Left renal cortex interstitium (tissue), 4 donors: ENCODE measurements around the gene ALOXE3. TPM values are rescaled to one million over a fixed set of nuclear protein-coding genes. Genes with fewer than 3 reads are reported as not detected.
"Not testable (repeated sequence)": the region's sequence is repeated elsewhere in the genome, so short reads cannot be mapped to it uniquely, and the experiment has no call there.

Source experiments
- DNase-seq, 4 donors: peaks; one replicate each; pipeline ENCODE4 v3.0.0-alpha.2; 2013; ENCODE audit warnings: low read depth in 4 of 4, low spot score in 2 of 4, missing footprints in 1 of 4
- polyA plus RNA-seq, 4 donors: library from polyadenylated mRNA; unstranded; fragments of 120-200 nt; gene quantifications; one replicate each; pipeline ENCODE4 v1.2.1, GENCODE V29; 2013; ENCODE audit not compliant: insufficient read length in 4 of 4

Gene ALOXE3
- polyA plus RNA-seq, 4 donors: 0.05 TPM; not detected in 3

DNA sequence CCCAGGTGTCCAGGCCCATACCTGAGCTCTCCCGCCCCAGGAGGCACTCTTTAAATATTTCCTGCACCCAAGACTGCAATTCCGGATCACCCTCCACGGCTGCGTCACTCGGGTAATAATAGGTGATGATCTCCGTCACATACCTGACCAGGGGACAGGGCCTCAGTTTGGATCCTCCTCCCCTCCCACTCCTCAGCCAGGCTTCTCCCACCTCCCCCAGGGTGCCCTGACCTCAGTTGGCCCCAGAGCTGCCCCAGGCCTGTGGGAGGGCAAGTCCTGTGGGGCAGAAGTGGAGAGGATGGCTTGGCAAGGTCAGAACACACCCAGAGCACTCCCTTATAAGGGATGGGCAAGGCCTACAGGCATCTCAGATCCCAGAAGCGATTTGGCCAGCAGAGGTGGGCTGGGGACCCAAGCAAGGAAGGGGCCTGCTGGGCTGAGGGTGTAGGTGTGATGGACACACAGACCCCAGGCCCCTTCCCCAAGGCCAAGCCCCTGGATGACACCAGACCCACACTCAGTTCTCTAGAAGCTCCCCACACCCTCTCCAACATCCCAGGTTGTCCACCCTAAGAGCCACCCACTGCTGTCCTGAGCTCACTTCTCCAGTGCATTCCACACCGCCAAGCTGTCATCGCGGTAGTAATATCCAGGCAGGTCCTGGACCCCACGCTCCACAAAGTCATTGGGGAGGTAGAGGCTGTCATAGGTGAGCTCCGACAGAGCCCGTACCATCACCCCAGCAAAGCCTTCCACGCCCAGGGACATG is 42.6 kb downstream of the ALOXE3 start:
- DNase-seq: no peak

DNA sequence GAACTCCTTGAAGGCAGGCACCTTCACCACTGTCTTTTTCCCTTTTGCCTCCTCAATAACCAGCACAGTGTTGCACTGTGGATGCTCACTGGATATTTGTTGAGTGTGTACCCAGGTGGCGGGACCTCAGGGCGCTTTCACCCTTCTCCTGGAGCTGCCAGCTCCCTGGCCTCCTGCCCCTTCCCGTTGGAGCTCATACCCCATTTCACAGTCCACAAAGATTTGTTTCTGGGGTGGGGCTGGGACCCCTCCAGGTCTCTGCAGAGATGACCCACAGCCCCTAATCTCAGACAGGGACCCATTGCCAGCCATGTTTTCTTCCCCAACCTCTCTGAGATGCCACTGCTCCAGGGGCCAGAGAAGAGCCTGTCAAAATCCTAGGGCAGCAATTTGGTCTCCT is 43.2 kb downstream of the ALOXE3 start:
- no peak for DNase-seq

DNA sequence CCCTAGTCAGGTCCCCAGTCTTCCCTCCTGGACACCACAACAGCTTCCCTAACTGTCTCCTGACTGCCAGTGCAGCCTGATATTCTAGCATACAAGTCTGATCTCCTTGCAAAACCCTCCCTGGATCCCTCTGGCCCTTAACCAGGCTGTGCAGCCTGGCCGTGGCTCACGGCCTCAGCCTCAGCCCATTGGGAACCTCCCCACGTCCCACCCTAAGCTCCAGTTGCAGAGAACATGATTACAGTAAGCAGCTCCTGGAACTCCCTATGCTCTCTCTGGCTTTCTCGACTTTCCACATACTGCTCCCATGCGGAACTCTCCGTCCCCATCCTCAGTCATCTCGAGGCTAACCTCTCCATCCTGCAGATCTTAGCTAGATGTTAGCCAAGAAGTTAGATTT is 43.8 kb downstream of the ALOXE3 start:
- DNase-seq: no peak

DNA sequence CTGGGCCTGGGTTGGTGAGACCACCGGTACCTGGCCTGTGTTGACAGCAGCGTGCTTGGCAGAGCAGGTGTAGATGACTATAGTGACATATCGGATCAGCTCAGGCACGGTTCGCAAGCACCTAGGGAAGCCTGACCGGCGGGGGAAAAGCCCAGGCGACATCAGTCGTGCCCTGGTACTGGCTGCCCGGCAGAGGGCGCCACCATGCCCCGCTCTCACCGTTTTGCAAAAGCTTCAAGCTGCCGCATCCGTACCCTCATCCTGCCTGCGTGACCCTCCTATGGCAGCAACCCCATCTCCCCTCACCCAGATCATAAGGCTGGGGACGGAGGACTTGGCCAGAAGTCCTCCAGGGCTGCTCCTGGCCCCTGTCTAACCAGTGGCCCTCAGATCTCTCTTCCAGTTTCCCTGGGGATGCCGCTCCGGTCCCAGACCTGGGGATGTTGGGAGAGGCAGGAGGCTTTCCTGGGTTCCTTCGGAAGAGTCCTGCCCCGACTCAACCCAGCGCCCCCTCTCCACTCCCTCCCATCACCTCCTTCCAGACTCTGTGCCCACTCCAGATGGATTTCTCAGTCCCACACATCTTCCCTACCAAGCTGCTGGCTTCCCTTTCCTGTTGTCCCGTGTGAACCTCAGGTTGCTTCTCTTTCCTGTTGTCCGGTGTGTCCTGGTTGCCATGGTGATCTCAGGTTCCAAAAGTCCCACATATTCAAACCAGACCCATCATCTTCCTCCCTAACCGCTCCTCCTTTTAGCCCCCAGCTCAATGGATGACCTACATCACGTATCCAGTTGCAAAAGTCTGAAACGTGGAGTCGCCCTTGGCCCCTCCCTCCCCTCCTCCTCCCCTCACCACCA is 44.5 kb downstream of the ALOXE3 start:
- DNase-seq: no peak

DNA sequence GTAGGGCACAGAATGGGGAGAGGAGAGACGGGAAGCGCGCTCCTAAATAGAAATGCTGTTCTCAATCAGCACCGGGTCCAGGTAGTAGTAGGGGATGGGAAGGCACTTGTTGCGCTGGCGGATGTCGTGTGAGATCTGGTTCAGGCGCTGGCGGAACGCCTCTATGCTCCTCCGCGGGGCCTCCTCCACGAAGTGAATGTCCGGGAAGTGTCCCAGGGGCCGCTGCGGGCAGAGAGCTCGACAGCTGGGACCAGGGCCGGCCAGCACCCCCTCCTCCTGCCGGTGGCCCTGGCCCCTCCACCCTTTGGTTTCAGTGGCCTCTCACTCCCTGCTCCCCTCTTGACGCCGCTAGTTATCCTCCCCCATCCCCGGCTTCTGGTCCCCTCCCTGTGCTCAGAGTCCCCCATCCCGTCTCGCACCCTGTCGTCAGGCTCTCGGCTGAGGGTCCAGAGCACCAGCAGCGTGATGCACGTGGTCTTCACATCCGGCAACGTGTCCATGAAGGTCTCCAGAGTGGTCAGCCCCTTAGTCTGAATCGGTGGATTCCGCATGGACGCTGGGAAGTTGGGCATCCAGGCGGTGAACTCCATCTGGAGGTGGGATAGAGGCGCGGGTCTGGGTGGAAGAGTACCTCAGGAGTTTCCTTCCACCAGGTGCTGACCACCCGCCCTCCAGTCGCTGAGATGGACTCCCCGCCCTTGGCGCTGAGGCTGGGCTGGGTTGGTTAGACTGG is 45.4 kb downstream of the ALOXE3 start:
- no peak for DNase-seq

DNA sequence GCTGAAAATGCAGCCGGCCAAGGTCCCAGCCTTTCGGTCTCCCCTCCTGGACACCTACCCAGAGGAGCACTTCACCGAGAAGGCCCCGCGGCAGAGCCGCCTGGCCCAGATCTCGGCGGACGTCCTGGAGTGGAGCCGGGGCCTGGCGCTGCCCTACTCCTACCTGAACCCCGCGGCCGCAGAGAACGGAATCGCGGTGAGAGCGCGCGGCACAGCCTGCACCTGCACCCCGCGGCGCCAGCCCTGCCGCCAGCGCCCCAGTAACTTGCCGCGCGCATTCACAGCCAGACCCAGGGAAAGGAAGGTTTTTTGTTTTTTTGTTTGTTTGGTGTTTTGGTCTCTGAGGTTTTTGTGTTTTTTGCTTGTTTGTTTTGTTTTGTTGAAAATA is 46.0 kb downstream of the ALOXE3 start:
- no peak for DNase-seq

DNA sequence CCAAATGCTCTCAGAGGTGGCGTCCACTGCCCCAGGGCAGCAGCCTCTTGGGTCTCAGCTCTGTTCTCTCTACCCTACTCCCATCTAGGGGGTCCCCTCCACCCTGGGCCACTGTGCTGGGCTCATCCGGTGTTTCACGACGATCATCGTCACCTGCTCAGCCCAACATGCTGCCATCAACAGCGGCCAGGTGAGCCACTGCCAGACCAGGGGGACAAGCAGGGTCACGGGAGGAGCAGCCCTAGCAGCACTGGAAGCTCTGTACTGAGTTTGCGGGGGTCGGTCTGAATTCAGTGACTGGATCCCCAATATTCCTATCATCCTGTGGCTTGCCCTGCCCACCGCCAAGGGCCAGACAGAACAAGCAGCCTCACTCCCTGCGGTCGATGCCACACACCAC is 46.8 kb downstream of the ALOXE3 start:
- no peak for DNase-seq

DNA sequence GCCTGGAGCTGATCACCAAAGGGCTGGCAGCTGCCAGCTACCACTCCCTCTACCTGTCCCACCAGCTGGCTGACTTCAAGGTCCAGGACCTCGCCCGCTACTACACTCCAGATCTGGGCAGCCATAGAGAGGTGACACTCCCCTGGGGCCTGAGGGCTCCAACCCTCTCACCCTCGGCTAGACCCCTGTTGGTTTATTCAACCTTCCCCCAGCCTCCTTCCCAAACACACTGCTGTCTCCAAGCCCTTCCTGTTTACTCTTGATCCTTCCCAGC is 48.8 kb downstream of the ALOXE3 start:
- no peak for DNase-seq

DNA sequence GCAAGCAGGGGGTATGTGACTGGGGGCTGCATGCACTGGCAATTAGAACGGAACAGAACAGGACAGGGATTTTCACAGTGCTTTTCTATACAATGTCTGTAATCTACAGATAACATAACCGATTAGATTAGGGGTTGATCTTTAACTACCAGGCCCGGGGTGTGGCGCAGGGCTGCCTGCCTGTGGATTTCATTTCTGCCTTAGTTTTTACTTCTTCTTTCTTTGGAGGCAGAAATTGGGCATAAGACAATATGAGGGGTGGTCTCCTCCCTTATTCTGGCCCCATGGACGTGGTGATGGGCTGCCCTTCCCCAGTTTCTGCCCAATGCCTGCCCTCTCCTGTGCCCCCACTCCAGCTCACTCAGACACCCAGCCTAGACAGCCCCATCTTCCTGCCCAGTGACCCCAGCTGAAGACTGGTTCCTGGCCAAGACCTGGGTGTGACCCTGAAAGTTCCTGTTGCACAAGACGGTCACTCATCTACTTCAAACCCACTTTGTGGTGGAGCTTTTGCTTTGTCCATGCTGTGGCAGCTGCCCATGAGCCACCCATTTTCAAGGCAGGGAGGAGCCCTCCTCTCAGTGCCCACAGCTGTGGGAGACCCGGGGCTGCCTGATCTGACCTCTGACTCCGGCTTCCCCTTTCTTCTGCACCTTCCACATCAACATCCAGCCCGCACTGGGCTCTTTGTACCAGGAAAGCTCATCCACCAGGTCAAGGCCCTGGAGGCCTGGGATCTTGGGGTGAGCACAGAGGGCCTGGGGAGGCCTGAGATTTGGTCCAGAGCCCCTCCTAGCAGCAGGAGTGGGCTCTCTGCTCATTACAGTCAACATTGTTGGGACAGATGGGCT is 49.4 kb downstream of the ALOXE3 start:
- no peak for DNase-seq

DNA sequence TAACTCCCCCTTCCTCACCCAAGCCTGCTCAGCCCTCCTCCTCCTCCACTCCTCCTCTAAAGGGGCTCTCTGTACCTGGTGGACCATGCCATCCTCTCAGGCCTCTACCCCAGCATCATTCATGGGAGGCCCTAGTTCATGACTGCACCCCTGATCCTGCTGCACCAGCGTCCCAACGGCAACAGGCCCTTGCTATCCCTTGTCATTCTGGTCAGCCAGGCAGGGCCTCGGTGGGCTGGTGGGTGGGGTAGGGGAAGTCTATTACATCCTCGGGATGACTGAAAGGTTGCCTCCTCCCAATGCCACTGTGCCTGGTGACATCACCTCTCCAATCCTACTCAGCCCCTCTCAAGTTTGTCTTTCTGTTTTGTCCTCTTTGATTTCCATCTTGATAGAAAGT is 50.5 kb downstream of the ALOXE3 start:
- DNase-seq: no peak

DNA sequence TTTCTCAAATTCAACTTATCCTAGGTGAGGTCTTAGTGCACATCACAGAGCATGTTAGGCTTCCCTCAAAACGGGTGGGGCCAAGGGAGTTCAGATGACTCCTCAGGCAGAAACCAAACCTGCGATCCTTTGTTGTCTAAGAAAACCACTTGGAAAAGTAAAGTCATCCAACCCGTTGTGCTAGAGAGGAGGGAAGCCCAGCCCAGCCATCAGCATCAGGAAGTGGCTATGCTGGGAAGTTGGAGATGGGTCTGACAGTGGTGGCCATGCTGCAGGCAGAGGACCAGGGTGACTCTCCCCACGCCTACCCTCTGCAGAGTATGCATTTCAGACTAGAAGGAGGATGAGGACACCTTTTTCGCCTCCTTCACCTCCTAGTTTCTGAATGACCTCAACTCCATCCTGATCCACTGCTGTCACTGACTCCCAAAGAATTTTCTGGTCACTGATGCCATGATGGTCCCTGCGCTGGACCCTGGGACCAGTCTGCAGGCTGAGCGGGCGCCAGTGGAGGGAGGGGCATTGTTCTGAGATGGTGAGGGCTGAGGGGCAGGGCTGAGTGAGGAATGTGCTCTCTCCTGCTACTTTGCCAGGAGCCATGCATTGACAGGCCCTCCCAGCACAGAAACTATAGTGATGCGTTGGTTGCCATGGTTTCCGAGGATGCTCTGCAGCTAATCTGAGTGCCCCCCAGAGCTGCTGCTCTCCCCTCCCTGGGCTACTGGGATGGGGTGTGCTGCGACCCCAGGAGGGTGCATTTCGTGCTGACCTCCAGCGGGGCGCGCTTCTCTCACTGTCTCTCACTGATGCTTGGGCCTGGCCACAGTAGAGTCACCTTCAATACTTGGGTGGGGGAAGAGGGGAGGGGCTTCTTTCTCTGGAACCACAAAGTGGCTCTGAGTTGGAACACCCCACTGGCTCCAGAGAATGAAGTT is 51.2 kb downstream of the ALOXE3 start:
- no peak for DNase-seq

DNA sequence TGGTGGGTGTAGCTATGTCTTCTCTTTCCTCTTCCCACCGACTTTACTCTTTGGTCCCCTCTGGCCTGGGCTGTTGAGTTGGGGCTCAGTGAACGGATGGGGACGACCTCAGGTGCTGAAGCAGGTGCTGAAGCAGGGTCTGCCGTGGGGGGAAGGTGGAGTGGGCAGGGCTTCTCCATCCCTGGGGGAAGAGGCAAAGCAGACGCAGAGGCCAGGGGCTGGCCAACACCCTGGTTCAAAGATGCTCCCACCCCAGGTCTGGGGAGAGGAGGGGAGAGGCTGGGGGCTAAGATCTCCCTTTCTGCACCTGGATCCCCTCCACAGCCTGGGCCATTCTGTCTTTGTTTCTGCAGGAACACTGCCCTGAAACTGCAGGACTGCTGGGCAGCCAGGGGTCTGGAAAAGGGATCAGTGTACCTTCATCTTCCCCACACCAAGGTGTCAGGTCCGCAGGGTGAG is 53.7 kb downstream of the ALOXE3 start:
- DNase-seq: no peak

DNA sequence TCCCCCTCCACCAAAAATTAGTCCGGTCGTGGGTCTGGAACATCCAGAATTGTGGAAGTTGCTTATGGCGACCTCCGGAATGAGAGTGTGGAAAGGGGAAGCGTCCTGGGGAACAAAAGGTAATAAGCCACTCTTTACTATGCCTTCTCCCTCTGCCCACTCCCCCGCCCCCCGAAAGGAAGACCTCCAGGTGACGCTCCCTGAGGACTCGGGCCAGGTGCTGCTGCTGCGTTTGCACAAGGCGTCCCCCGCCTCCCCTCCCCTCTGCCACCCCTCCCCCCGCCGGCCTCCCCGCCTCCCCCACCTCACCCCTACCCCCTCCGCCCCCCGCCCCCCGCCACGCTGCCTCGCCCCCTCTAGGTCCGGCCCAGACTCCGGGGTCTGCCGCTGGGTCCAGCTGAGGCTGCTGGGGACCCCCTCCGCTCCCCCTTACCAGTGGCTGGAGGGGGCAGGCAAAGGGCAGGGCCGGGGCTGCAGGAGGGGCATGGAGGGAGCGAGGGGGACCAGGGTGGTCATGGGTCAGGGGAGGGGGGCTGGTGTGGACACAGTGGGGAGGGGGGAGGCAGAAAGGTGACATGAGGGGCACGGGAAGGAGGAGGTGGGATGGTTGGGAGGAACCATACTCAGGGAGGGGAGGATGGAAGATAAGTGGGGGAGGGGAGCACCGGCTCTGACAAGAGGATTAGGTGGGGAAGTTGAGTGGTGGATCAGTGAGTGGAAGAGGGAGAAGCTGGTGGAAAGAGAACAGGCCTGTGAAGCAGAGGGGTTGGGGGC is 54.4 kb downstream of the ALOXE3 start:
- DNase-seq: no peak

DNA sequence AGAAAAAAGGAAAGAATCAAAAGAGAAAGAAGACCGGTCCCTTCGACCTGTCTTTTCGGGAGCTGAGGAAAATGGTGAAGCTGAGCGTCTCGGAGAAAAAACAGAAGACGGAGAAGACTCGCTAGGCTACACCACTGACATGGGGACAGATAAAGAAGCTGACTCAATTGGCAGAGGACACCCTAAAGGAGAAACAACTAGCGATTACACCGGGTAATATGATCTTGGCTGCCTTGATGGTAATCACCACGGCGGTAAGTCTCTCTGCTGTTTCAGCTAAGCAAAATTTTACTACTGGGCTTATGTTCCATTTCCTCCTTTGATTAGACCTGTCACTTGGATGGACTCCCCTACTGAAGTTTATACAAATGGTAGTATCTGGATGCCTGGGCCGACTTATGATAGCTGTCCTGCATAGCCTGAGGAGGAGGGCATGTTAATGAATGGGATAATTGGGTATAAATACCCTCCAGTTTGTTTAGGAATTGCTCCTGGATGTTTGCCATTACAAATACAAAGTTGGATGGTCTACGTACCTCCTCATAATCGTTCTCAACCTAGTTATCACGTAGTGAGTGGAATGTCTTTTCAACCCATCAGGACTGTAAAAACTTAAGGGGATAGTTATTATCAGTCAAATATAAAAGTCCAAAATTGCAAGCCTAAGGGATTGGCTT is 55.4 kb downstream of the ALOXE3 start:
- no peak for DNase-seq

DNA sequence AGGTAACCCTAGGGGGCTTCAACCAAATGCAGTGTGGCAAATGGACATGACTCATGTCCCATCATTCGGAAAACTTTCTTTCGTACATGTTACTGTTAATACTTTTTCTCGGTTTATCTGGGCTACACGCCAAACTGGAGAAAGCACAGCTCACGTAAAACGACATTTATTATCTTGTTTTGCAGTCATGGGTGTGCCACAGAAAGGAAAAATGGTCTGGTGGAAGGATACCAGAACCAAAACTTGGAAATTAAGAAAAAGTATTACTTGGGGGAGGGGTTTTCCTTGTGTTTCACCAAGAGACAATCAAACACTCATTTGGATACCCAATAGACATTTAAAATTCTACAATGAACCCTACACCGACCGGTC is 55.9 kb downstream of the ALOXE3 start:
- no peak for DNase-seq

DNA sequence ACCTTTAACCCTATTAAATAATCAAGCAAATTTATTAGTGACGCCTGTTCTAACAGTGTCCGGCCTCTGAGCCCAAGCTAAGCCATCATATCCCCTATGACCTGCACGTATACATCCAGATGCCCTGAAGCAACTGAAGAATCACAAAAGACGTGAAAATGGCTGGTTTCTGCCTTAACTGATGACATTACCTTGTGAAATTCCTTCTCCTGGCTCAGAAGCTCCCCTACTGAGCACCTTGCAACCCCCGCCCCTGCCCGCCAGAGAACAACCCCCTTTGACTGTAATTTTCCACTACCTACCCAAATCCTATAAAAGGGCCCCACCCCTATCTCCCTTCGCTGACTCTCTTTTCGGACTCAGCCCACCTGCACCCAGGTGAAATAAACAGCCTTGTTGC is 56.5 kb downstream of the ALOXE3 start:
- DNase-seq: not testable (repeated sequence)

DNA sequence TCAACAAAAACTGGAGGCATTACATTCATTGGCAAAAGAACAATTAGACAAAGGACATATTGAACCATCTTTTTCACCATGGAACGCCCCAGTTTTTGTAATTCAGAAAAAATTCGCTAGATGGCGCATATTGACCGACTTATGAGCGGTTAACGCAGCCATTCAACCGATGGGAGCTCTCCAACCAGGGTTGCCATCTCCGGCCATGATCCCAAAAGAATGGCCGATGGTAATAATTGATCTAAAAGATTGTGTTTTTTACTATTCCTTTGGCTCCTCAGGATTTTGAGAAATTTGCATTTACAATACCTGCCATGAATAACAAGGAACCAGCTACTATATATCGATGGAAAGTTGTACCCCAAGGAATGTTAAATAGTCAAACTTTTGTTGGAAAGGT is 58.0 kb downstream of the ALOXE3 start:
- peak in 1 of 4 donors; percentile 66 for DNase-seq

DNA sequence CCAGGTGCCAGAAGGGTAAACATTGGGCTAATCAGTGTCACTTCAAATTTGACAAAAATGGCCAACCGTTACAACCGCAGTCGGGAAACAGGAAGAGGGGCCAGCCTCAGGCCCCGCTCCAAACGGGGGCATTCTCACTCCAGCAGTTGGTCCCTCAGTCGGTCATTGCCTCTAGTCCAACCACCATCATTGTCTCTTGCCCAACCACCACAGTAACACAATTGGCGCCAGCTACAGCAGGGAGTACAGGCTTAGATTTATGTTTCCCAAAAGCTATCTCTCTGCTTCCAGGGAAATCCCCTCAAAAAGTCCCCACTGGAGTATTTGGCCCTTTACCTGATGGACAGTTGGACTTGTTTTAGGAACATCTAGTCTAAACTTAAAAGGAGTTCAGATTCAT is 59.2 kb downstream of the ALOXE3 start:
- DNase-seq: no peak
